AG10803 (cell line): ENCODE data around the gene IGBP1.

Experiments used
- DNase-seq: peaks from one replicate; pipeline ENCODE4 v3.0.0; 2010; ENCODE audit warnings: low read depth
- H3K4me3 ChIP-seq: 2 replicates; pipeline ENCODE4 v1.5.1; 2011; ENCODE audit warnings: mild to moderate bottlenecking, low read length, control low read depth
- TF ChIP-seq, protein P1 (sequence below): conservative IDR thresholded peaks from 2 replicates; pipeline ENCODE4 v1.5.1; 2011; ENCODE audit warnings: mild to moderate bottlenecking, low read length, control low read depth, inconsistent platforms

The IGBP1 gene

DNA sequence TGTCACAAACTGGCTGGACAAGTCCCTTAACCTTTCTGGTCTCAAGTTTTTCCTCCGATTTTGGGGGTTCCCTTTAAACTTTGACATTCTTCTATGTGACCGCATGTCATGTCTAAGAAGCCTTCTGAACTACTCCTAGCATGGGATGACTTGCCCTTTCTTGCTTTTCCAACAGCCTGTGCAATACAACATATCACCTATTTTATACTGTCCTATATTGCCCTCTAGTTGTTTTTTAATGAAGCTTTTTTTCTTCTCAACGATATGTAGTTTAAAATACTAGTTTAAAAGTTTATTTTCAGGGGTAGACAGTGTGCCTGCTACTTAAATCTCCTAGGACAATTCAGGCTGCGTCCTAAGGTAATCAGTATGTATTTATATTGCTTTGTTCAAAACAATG, 1.0 kb upstream of the IGBP1 start:
- DNase-seq, result no peak
- no peak overlapping the region for H3K4me3 ChIP-seq
- TF ChIP-seq, protein P1, sequence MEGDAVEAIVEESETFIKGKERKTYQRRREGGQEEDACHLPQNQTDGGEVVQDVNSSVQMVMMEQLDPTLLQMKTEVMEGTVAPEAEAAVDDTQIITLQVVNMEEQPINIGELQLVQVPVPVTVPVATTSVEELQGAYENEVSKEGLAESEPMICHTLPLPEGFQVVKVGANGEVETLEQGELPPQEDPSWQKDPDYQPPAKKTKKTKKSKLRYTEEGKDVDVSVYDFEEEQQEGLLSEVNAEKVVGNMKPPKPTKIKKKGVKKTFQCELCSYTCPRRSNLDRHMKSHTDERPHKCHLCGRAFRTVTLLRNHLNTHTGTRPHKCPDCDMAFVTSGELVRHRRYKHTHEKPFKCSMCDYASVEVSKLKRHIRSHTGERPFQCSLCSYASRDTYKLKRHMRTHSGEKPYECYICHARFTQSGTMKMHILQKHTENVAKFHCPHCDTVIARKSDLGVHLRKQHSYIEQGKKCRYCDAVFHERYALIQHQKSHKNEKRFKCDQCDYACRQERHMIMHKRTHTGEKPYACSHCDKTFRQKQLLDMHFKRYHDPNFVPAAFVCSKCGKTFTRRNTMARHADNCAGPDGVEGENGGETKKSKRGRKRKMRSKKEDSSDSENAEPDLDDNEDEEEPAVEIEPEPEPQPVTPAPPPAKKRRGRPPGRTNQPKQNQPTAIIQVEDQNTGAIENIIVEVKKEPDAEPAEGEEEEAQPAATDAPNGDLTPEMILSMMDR, result no peak

DNA sequence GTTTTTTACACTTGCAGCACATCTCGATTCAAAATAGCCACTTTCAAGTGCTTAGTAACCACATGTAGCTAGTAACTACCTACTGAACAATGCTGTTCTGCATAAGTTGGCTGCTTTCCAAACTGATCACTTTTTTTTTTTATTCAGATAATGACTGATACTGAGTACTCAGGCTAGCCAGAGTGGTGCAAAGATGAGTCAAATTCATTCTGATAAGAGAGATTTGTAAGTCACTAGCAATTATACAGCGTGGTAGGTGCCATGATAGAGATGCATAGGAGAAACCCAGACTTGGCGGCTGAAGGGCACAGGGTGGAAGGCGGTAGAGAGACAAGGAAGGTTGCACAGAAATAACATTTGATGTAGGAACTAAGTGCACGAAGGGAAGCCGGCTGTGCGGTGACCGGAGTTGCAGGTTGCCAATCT, 357 bp upstream of the IGBP1 start:
- DNase-seq, result no peak
- peak overlapping the region; percentile 83 for H3K4me3 ChIP-seq
- TF ChIP-seq, protein P1, result no peak

DNA sequence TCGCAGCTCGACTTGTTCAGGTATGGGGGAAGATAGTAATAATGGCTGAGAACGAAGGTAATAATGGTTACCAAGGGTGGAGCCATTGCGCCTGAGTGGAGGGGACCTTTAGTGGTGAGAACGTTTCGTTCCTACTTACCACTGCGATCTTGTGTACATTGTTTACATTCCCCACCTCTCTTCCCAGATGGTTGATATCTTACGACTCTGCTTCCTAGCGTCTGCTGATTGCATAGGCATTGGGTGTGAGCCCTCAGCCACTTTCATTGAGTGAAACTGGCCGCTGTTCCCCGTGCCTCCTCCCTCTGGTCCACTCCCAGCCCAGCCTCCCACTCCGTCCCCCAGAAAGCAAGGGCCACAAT, 850 bp downstream of the IGBP1 start:
- TF ChIP-seq, protein P1, result no peak
- H3K4me3 ChIP-seq, result peak overlapping the region; percentile 83
- DNase-seq, result peak; percentile 20

DNA sequence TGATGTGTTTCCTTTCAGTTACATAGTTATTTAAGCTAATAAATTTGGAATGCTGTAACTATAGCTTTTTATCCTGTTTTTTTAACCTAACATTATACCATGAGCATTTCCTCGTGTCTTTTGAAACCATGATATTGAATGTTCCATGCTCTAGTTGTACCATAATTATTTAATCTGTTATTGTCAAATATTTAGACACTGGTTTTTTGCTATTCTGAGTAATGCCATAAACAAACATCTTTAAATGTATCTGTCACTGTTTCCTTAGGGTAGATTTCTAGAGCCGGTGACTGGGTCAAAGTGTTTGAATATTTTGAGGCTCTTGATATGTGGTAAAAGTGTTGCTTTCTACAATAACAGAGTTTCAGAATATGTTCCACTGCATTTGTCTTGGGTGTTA, 5.4 kb downstream of the IGBP1 start:
- no peak for DNase-seq
- TF ChIP-seq, protein P1, result no peak
- H3K4me3 ChIP-seq, result no peak overlapping the region

DNA sequence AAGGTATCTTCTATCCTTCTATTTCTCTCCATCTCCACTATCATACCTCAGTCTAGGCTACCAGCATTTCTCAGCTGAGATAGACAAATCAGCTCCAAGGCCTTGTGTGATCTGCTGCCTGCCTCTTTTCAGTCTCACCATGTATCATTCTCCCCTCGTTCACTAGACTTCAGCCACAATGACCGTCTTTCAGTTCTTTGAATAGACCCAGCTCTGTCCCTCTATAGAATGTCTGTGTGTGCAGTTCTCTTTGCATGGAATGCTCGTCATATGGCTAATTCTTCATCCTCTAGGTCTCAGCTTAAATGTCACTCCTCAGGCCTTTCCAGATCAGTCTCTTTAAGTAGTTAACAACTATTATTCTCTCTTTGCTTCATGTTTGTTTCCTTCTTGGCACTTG, 6.5 kb downstream of the IGBP1 start:
- no peak for DNase-seq

DNA sequence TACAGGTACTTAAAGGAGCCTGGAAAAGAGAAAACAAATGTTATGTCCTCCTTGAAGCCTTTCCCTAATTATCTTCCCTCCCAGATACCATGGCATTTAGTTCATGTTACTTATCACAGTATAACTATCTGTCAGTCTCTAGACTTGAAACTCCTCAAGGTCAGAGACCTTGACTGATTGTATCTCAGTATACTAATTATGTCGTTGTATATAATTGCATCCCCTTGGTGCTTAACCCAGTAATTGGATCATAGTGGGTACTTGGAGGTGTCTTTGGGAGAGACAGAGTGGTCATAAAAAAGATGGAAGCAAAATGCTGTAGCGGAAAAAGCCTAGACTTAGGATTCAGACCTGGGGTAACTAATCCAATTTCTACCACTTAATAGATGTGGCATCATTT, 8.1 kb downstream of the IGBP1 start:
- H3K4me3 ChIP-seq, result no peak overlapping the region
- no peak for DNase-seq
- TF ChIP-seq, protein P1, result no peak

More for the DNA sequence above, 6.5 kb downstream of the IGBP1 start:
- TF ChIP-seq, protein P1, result no peak
- no peak overlapping the region for H3K4me3 ChIP-seq

DNA sequence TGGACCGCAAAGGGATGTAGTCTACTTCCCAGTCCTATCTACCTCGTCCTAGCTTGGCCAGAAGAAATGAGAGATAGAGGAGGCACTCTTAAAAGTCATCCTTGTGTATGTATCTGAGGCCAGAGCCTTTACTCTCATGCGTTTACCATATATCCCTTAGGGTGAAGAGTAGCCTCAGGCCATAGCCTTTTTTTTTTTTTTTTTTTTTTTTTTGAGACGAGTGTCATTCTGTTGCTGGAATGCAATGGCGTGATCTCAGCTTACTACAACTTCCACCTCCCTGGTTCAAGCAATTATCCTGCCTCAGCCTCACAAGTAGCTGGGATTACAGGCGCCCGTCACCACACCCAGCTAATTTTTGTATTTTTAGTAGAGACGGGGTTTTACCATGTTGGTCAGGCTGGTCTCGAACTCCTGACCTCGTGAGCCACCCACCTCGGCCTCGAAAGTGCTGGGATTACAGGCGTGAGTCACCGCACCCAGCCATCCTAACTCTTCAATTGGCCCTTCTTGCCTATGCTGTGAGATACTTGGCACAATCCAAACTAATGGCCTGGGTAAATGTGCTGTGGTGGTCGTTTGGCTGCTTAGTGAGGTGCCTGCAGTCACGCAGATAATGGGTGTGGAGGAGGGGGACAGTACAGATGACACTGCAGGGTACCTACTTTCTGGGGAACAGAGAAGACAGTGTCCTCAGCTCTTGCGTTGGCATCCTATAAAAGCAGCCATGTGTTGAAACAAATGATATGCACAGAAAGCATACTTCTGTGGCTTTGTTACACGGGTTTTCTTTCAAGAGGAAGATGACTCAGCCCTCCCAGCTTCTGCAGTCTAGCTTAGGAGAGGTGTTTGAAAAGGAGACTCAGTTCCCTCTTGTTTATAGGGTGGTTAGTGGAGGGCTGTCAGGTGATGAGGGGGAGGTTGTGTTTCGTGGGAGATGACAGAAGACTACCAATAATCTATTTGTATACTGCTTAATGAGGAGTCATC, 33.6 kb downstream of the IGBP1 start:
- TF ChIP-seq, protein P1, result no peak
- DNase-seq, result peak; percentile 31
- H3K4me3 ChIP-seq, result no peak overlapping the region
